Epithelial cell of esophagus (primary cell): ENCODE results near the gene IQSEC1.
A peak's percentile ranks its signal among the peaks of the same experiment; 100 is the strongest.

Experiments
- DNase-seq: peaks from one replicate; pipeline ENCODE4 v3.0.0; 2010; ENCODE audit warnings: low read depth
- H3K4me3 ChIP-seq: 2 replicates; pipeline ENCODE4 v1.5.1; 2011; ENCODE audit warnings: mild to moderate bottlenecking, low read length, control low read depth
- CTCF ChIP-seq: IDR thresholded peaks from 2 replicates; pipeline ENCODE4 v1.5.1; 2011; ENCODE audit warnings: low read depth, mild to moderate bottlenecking, low read length, control low read depth, inconsistent platforms; ENCODE audit not compliant: insufficient read depth; ENCODE audit errors: missing control alignments

The IQSEC1 gene

DNA sequence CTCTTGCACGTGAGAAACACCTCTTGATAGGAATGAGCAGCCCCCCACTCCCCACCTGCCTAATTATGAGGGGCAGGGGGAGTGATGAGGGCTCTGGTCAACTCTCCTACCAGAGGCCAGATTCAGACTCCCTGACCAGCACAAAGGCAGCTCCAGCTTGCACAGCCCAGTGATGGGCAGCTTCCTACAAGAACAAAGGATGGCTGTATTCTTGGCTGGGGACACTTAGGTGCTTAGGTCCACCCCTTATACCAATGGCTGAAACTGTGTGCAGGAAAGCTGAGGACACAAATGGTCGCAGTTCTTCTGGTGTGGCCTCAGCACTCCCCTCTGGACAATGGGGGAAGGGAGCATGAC is 81.8 kb downstream of the IQSEC1 start:
- TF ChIP-seq CTCF, result no peak
- H3K4me3 ChIP-seq, result no peak overlapping the region
- no peak for DNase-seq

- no peak for TF ChIP-seq CTCF
- peak; percentile 57 for DNase-seq
- no peak overlapping the region for H3K4me3 ChIP-seq
Measured at GRCh38 chr3:12990781-12991480, 82.3 kb downstream of the IQSEC1 start.

DNA sequence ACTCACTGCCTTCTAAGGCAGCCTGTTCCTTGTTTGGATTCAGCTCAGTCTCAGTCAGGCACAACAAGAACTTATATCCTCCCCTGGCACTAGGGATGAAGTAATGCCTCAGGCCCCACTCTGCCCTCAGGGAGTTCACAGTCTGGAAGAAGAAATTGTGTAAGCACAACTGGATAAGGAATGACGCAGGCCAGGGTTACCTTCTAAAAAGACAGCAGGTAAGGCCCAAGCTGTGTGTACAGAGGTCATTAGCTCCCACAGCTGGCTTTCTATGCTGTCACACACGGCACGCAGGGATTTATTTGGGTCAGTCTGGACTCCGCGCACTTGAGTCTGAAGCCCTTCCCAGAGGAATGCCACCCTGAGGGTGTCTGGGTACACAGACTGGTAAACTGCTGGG is 82.9 kb downstream of the IQSEC1 start:
- H3K4me3 ChIP-seq, result no peak overlapping the region
- TF ChIP-seq CTCF, result no peak
- peak; percentile 45 for DNase-seq

- no peak for TF ChIP-seq CTCF
- no peak overlapping the region for H3K4me3 ChIP-seq
- DNase-seq, result no peak
Measured at GRCh38 chr3:12988728-12989454, 84.3 kb downstream of the IQSEC1 start.

DNA sequence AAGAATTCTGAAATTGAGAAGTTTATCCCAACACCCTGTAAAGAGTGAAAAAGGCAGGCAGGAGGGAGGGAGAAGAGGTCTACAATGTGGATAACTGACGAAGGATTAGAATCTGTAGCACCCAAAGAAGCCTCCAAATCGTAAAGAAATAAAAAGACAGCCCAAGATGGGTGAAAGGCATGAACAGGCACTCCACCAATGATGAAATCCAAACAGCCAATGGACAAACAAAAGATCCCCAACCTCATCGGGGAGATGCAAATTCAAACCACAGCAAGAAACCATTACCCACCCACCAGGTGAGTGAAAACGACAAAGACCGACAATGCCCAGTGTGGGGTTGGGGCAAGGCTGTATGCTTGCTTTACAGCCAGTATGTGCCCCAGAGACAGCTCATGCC is 85.6 kb downstream of the IQSEC1 start:
- no peak for DNase-seq
- no peak for TF ChIP-seq CTCF

DNA sequence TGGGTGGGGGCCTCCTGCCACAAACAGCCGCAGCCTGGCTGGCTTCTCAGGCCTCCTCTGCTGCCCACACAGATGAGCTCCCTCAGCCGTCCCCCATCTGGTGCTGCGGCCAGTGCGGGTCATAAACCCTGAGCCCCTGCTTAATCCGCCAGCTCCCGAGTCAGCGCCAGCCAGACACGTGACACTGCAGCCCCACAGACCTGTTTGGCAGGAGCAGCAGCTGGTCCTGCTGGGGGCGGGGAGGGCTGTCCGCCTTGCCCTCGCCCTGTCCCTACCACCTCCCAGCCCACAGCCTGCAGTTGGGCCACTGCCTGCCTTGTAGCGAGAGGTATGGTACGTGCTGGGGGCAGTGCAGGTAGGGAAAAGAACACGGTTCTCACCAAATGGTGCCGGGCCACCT is 86.2 kb downstream of the IQSEC1 start:
- TF ChIP-seq CTCF, result no peak
- no peak overlapping the region for H3K4me3 ChIP-seq
- no peak for DNase-seq

More for the DNA sequence above, 85.6 kb downstream of the IQSEC1 start:
- H3K4me3 ChIP-seq, result no peak overlapping the region
